RWPE2 (cell line): Measurements from ENCODE around the gene TIGIT.

Experiments
- ATAC-seq: fragments of 200-7000 bp; cut with Tn5 transposase; 3 replicates; pipeline ENCODE4 v1.9.1; 2021; ENCODE audit warnings: low read depth
- DNase-seq: peaks from one replicate; pipeline ENCODE4 v3.0.0-alpha.2; 2020; ENCODE audit warnings: low spot score
- H3K27ac ChIP-seq: fragments of 450-650 bp; 2 replicates; pipeline ENCODE4 v1.5.1; 2017; ENCODE audit warnings: mild to moderate bottlenecking; ENCODE audit not compliant: poor library complexity, severe bottlenecking
- H3K27me3 ChIP-seq: fragments of 250-450 bp; sonication (Bioruptor Pico); 2 replicates; pipeline ENCODE4 v1.5.1; 2021; ENCODE audit warnings: mild to moderate bottlenecking, moderate library complexity; ENCODE audit not compliant: insufficient read depth, poor library complexity, severe bottlenecking
- H3K36me3 ChIP-seq: fragments of 250-450 bp; sonication (Bioruptor Pico); 2 replicates; pipeline ENCODE4 v1.5.1; 2020; ENCODE audit warnings: low read depth, mild to moderate bottlenecking, moderate library complexity
- H3K4me1 ChIP-seq: fragments of 250-450 bp; sonication (Bioruptor Pico); 2 replicates; pipeline ENCODE4 v1.5.1; 2021; ENCODE audit warnings: mild to moderate bottlenecking, moderate library complexity; ENCODE audit not compliant: insufficient read depth, poor library complexity, severe bottlenecking
- H3K4me3 ChIP-seq: fragments of 250-450 bp; sonication (Bioruptor Pico); 2 replicates; pipeline ENCODE4 v1.5.1; 2021; ENCODE audit warnings: mild to moderate bottlenecking, moderate library complexity; ENCODE audit not compliant: severe bottlenecking
- H3K9me3 ChIP-seq: fragments of 250-450 bp; sonication (Bioruptor Pico); 2 replicates; pipeline ENCODE4 v1.5.1; 2021; ENCODE audit warnings: mild to moderate bottlenecking, moderate library complexity; ENCODE audit not compliant: severe bottlenecking
- CTCF ChIP-seq: fragments of 450-650 bp; IDR thresholded peaks from one replicate; pipeline ENCODE4 v1.5.1; 2017; ENCODE audit warnings: mild to moderate bottlenecking, moderate library complexity; ENCODE audit not compliant: poor library complexity, severe bottlenecking

The TIGIT gene

GRCh38 chr3:114293838-114294535 is at the start of gene TIGIT:
Gene TIGIT (plus strand): TSS chr3:114294028. CDS start chr3:114294062, 34 bp downstream.
- Histone ChIP-seq H3K27me3 (no peaks in the 10 kb centered on the region), H3K36me3 (no peaks in the 10 kb centered on the region), H3K4me3 (no peak within 1 kb of the TSS), H3K27ac (no peak within 1 kb of the TSS), H3K9me3 (no peaks in the 10 kb centered on the region), H3K4me1 (no peaks in the 10 kb centered on the region)
- ATAC-seq (no peak), DNase-seq (no peak)
- TF ChIP-seq CTCF = no peak

GRCh38 chr3:114252954-114253353 is 40.9 kb upstream of the TIGIT start:
- no peak for ATAC-seq
- no peaks in the 10 kb centered on the region for H3K9me3 ChIP-seq
- no peak for TF ChIP-seq CTCF

GRCh38 chr3:114253505-114253904 is 40.3 kb upstream of the TIGIT start:
- ATAC-seq (no peak), DNase-seq (no peak)
- no peaks in the 10 kb centered on the region for H3K4me1 ChIP-seq
- no peaks in the 10 kb centered on the region for H3K9me3 ChIP-seq
- H3K27ac ChIP-seq = no peak overlapping the region
- H3K36me3 ChIP-seq = no peaks in the 10 kb centered on the region
- H3K27me3 ChIP-seq = no peaks in the 10 kb centered on the region
- no peak for TF ChIP-seq CTCF
- H3K4me3 ChIP-seq = no peak overlapping the region

More at GRCh38 chr3:114252954-114253353, 40.9 kb upstream of the TIGIT start:
- no peak overlapping the region for H3K4me3 ChIP-seq
- no peaks in the 10 kb centered on the region for H3K27me3 ChIP-seq
- H3K27ac ChIP-seq = no peak overlapping the region
- DNase-seq = no peak
- no peaks in the 10 kb centered on the region for H3K36me3 ChIP-seq
- no peaks in the 10 kb centered on the region for H3K4me1 ChIP-seq

- Histone ChIP-seq H3K27ac (no peak overlapping the region), H3K4me1 (no peaks in the 10 kb centered on the region), H3K4me3 (no peak overlapping the region), H3K27me3 (no peaks in the 10 kb centered on the region), H3K36me3 (no peaks in the 10 kb centered on the region), H3K9me3 (no peaks in the 10 kb centered on the region)
- TF ChIP-seq CTCF = no peak
- ATAC-seq (no peak), DNase-seq (no peak)
Measured at GRCh38 chr3:114259566-114259965, 34.3 kb upstream of the TIGIT start.

- ATAC-seq (no peak), DNase-seq (no peak)
- Histone ChIP-seq H3K4me3 (no peak overlapping the region), H3K27ac (no peak overlapping the region), H3K27me3 (no peaks in the 10 kb centered on the region), H3K9me3 (no peaks in the 10 kb centered on the region), H3K36me3 (no peaks in the 10 kb centered on the region), H3K4me1 (no peaks in the 10 kb centered on the region)
- TF ChIP-seq CTCF = no peak
Measured at GRCh38 chr3:114260152-114260551, 33.7 kb upstream of the TIGIT start.
